Heart left ventricle (tissue), 16 donors: ENCODE data around the gene PRMT3. TPM values are rescaled to one million over a fixed set of nuclear protein-coding genes. Genes with fewer than 3 reads are reported as not detected.

Source experiments
- ATAC-seq, 4 donors: fragments of 200-7000 bp; cut with Tn5 transposase; one replicate each; pipeline ENCODE4 v1.9.1; 2020 to 2022; ENCODE audit warnings: moderate library complexity in 4 of 4, mild to moderate bottlenecking in 3 of 4, moderate number of reproducible peaks in 1 of 4
- DNase-seq, 5 donors: peaks; one replicate each; pipeline ENCODE4 v3.0.0-alpha.2; 2020
- H3K27ac ChIP-seq, 12 donors: fragments of 200-600 bp; sonication (generic) in 4 of 12; one replicate each; pipeline versions ENCODE4 v1.5.0 to v1.8.0; 2016 to 2022; ENCODE audit warnings: mild to moderate bottlenecking in 2 of 12
- H3K27me3 ChIP-seq, 9 donors: fragments of 200-600 bp; sonication (generic) in 2 of 9; one replicate each; pipeline versions ENCODE4 v1.5.1 to v1.8.0; 2016 to 2022; ENCODE audit warnings: mild to moderate bottlenecking in 3 of 9
- H3K36me3 ChIP-seq, 9 donors: fragments of 200-600 bp; sonication (generic) in 2 of 9; one replicate each; pipeline versions ENCODE4 v1.5.0 to v1.8.0; 2018 to 2022; ENCODE audit warnings: mild to moderate bottlenecking in 2 of 9
- H3K4me1 ChIP-seq, 12 donors: fragments of 200-600 bp; sonication (generic) in 4 of 12; one replicate each; pipeline versions ENCODE4 v1.5.0 to v1.8.0; 2016 to 2022; ENCODE audit warnings: mild to moderate bottlenecking in 3 of 12
- H3K4me3 ChIP-seq, 12 donors: fragments of 200-600 bp; sonication (generic) in 4 of 12; one replicate each; pipeline versions ENCODE4 v1.5.0 to v1.8.0; 2017 to 2022; ENCODE audit warnings: mild to moderate bottlenecking in 9 of 12, moderate library complexity in 4 of 12
- H3K9me3 ChIP-seq, 12 donors: fragments of 200-600 bp; sonication (generic) in 4 of 12; one replicate each; pipeline versions ENCODE4 v1.5.0 to v1.8.0; 2016 to 2022; ENCODE audit warnings: mild to moderate bottlenecking in 1 of 12
- CTCF ChIP-seq, 12 donors: fragments of 200-600 bp; sonication (generic) in 4 of 12; IDR thresholded peaks; one replicate each; pipeline versions ENCODE4 v1.5.0 to v1.8.0; 2018 to 2022; ENCODE audit warnings: antibody characterized with exemption in 12 of 12, mild to moderate bottlenecking in 5 of 12
- POLR2A ChIP-seq, 2 donors: fragments of 450-650 bp; IDR thresholded peaks; one replicate each; pipeline ENCODE4 v1.6.1; 2017; ENCODE audit warnings: antibody characterized with exemption in 2 of 2, mild to moderate bottlenecking in 2 of 2, moderate library complexity in 2 of 2
- WGBS, 4 donors: extraction: QIAGEN DNeasy Blood & Tissue Kit in 2 of 4; methylation state at CpG; one replicate each; pipeline versions ENCODE4 v1.1.5 to v1.1.7; 2013 to 2018; 5-methylcytosine and 5-hydroxymethylcytosine counted together
- intact Hi-C, 10 donors: fragments of 100-400 bp; cut with DNase I; formaldehyde crosslinking; loops; one replicate each; pipeline versions ENCODE4 v1.11.1 to v1.14.2; 2022
- polyA plus RNA-seq, 2 donors: library from polyadenylated mRNA; stranded (reverse); fragments of 200-250 nt; gene quantifications; one replicate each; pipeline ENCODE4 v1.2.3, GENCODE V29; 2013
- total RNA-seq, 9 donors: library from RNA; depleted of rRNA in 2 of 9; stranded (reverse); fragments of >200 nt in 2 of 9; fragmentation: NEBNext Ultra II Directional in 3 of 9; extraction: Animal tissue kit (Norgen Biotek cat#: 25700) in 3 of 9; gene quantifications; one replicate each; pipeline versions ENCODE4 v1.1.0 to v1.2.4, GENCODE V29; 2016 to 2023
- donor health status: ischemic (EF 13 %, LVEDD 7.1; RV severe dilation, severe dysfunction).
- donor health status: healthy with polysubstance abuse.
- donor health status: DM: no; HTN: yes; CAD: no.
- donor health status: DM: no; HTN: no; CAD: no.
- donor health status: ischemic (EF 25% LVEDD 6.9; RV normal size, moderate dysfunction).
- donor health status: ischemic (EF 25% LVEDD 5.7; RV mildly dilated, moderate dysfunction).
- donor health status: healthy.
- donor health status: DM: yes; HTN: yes; CAD: no.
- donor health status: ischemic (EF 35%, LVEDD 5.7; RV mildly dilated, moderate dysfunction).
- donor health status: nonischemic (EF 11% LVEDD 7.7; RV severe dilation, severe dysfunction).
- donor health status: DM: yes; HTN: yes; CAD: no.
- donor health status: PGD.
- donor health status: ischemic (EF 29% LVEDD 5.4; RV normal size, mild dysfunction).
- donor health status: nonischemic (EF 23%, LVEDD 6.1; RV moderate dilation, normal function).

Gene PRMT3
- total and polyA plus RNA-seq, 11 donors = 6.6 to 15.0 (median 10.5) TPM

GRCh38 chr11:20353829-20354434 lies 33.6 kb upstream of the PRMT3 start:
- DNase-seq (no peak), ATAC-seq (peak in 3 of 4 donors; percentile 44 to 65 (median 53))
- H3K4me3 ChIP-seq = no peak overlapping the region
- no peak for TF ChIP-seq POLR2A (IDR thresholded peaks at IDR 0.05)
- TF ChIP-seq CTCF (IDR thresholded peaks at IDR 0.05) = peak; percentile 72 to 88 (median 82)
- 5 to 10% (median 7%) methylated on average over 6 of the region's 6 CpGs for WGBS, 4 donors
- H3K27ac ChIP-seq = no peak overlapping the region
- no peaks in the 10 kb centered on the region for H3K9me3 ChIP-seq
- intact Hi-C loops = loop anchor here (1.0 to 10.0 kb wide), 7 partner anchors 222 to 409 kb away; no protein-coding TSS in a partner anchor
- H3K27me3 ChIP-seq = no peaks in the 10 kb centered on the region
- peaks cover 0 to 2% (median 0%) of the 10 kb centered on the region in 12 donors for H3K4me1 ChIP-seq
- no peaks in the 10 kb centered on the region for H3K36me3 ChIP-seq

- intact Hi-C loops = loop anchor here in 9 of 10 donors (2.0 to 10.0 kb wide), 4 partner anchors 227 to 411 kb away; no protein-coding TSS in a partner anchor
- peak in 1 of 5 donors; percentile 28 for DNase-seq
- ATAC-seq = peak in 3 of 4 donors; percentile 48 to 75 (median 53)
Measured at GRCh38 chr11:20355221-20356219, 32.0 kb upstream of the PRMT3 start.

GRCh38 chr11:20357150-20357549 lies 30.4 kb upstream of the PRMT3 start:
- peaks cover 0 to 2% (median 0%) of the 10 kb centered on the region in 9 donors for H3K27me3 ChIP-seq
- no peak overlapping the region for H3K27ac ChIP-seq
- ATAC-seq (peak in 1 of 4 donors; percentile 27), DNase-seq (no peak)
- H3K4me1 ChIP-seq = peaks cover 0 to 11% (median 0%) of the 10 kb centered on the region in 12 donors
- WGBS, 4 donors = 7 to 44% (median 18%) methylated on average over 1 of the region's 1 CpG
- TF ChIP-seq CTCF (IDR thresholded peaks at IDR 0.05) (no peak), POLR2A (IDR thresholded peaks at IDR 0.05) (no peak)
- intact Hi-C loops = loop anchor here in 6 of 10 donors (10.0 kb wide), 2 partner anchors 402 to 412 kb away; no protein-coding TSS in a partner anchor
- H3K4me3 ChIP-seq = no peak overlapping the region
- no peaks in the 10 kb centered on the region for H3K9me3 ChIP-seq
- no peaks in the 10 kb centered on the region for H3K36me3 ChIP-seq

More at GRCh38 chr11:20355221-20356219, 32.0 kb upstream of the PRMT3 start:
- WGBS, 4 donors = 52 to 62% (median 53%) methylated on average over 11 to 12 of the region's 12 CpGs
- peak; percentile 31 to 68 (median 43) for TF ChIP-seq CTCF (IDR thresholded peaks at IDR 0.05)
- TF ChIP-seq POLR2A (IDR thresholded peaks at IDR 0.05) = no peak
- H3K27me3 ChIP-seq = peaks cover 0 to 2% (median 0%) of the 10 kb centered on the region in 9 donors
- H3K36me3 ChIP-seq = no peaks in the 10 kb centered on the region
- no peaks in the 10 kb centered on the region for H3K9me3 ChIP-seq
- no peak overlapping the region for H3K4me3 ChIP-seq
- no peak overlapping the region for H3K27ac ChIP-seq
- H3K4me1 ChIP-seq = peaks cover 0 to 4% (median 0%) of the 10 kb centered on the region in 12 donors
